GM18858 (cell line): ENCODE measurements around the gene SDR42E1.

Source experiments
- ATAC-seq: cut with Tn5 transposase; IDR thresholded peaks from one replicate; pipeline ENCODE4 v1.9.1; 2021; ENCODE audit not compliant: unreplicated experiment

Gene SDR42E1

GRCh38 chr16:81940781-81941560, 70.3 kb downstream of the SDR42E1 start:
- ATAC-seq, result no peak

GRCh38 chr16:81939164-81940056, 71.9 kb downstream of the SDR42E1 start:
- ATAC-seq, result no peak
